SHP77 (cell line): Measurements from ENCODE around the gene IRF3.
"Not testable (repeated sequence)": the region's sequence is repeated elsewhere in the genome, so short reads cannot be mapped to it uniquely, and the experiment has no call there.

ENCODE experiments used
- DNase-seq, 2 experiments: peaks; one replicate each; lab custom pipeline; 2025; lab: John Stamatoyannopoulos, UW

The IRF3 gene

DNA sequence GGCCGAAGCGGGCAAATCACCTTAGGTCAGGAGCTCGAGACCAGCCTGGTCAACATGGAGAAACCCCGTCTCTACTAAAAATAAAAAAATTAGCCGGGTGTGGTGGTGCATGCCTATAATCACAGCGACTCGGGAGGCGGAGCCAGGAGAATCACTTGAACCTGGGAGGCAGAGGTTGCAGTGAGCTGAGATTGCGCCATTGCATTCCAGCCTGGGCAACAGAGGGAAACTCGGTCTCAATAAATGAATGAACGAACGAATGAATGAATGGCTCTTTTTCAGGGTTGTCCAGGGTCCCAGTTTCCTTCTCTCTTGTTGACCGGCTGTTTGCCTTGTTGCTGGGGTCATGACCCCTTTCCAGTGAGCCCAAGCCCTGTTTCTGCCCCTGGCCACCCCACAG lies 47.8 kb downstream of the IRF3 start:
- not testable (repeated sequence) for DNase-seq

DNA sequence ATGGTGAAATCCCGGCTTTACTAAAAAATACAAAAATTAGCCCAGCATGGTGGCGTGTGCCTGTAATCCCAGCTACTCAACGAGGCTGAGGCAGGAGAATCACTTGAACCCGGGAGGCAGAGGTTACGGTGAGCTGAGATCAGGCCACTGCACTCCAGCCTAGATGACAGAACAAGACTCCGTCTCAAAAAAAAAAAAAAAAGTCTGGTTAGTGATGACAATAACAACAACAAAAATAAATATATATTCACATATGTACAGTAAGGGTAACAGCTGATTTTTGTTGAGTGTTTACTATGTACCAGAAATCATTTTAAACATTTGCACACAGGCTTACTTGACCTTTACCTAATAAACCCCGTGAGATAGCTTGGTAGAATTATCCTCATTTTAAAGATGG lies 48.7 kb downstream of the IRF3 start:
- no peak for DNase-seq

DNA sequence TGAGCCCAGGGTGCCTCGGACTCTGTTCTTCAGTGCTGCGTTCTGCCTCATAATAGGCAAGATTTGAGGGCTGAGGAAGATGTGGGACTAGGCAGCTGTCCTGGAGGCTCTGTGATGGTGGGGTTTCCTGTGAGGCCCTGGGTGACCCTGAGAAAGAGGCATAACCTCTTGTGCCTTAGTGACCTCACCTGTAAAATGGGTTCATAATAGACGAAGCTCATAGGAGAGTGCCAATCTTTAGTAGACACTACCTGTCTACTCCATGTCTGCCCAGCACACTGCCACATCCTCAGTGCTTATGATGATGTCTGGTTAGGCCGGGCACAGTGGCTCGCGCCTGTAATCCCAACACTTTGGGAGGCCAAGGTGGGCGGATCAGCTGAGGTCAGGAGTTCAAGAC lies 49.1 kb downstream of the IRF3 start:
- DNase-seq = no peak

DNA sequence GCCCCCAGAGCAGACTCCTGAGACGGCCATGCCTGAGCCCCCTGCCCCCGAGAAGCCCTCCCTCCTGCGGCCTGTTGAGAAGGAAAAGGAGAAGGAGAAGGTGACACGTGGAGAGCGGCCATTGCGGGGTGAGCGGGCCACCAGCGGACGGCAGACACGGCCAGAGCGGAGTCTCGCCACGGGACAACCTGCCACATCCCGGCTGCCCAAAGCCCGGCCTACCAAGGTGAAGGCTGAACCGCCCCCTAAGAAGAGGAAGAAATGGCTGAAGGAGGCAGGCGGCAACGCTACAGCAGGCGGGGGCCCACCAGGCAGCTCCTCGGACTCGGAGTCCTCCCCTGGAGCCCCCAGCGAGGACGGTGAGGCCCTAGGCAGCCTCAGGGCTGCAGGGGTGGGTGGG lies 49.8 kb downstream of the IRF3 start:
- DNase-seq = no peak

DNA sequence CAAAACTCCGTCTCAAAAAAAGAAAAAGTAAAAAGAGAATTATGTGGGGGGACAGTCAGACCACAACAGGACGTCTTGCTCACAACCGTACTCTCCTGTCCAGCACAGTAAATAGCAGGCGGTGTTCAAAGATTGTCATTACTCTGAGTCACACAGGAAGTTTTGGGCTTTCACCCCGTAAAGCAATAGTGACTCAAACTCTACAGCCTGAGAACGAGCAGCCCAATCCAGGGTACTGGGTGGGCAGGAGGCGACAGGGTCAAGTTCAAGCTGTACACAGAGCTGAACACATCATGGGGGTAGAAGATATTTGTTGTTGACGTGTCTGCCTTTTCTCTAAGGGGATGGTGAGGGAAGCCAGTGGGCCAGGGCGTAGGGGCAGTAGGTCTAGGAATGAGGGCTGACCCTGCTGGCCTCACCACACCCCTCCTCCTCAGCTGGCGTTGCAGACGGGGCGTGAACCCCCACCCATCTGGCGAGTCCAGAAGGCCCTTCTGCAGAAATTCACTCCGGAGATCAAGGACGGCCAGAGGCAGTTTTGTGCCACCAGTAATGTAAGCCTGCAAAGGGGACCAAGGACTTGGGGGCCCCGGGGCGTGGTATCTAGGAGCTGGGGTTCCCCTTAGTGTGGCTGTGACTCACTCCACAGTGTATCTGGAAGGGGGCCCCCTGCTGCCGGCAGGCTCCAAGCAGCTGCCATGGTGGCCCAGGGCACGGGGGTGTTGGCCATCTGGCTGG lies 51.4 kb downstream of the IRF3 start:
- DNase-seq = no peak

DNA sequence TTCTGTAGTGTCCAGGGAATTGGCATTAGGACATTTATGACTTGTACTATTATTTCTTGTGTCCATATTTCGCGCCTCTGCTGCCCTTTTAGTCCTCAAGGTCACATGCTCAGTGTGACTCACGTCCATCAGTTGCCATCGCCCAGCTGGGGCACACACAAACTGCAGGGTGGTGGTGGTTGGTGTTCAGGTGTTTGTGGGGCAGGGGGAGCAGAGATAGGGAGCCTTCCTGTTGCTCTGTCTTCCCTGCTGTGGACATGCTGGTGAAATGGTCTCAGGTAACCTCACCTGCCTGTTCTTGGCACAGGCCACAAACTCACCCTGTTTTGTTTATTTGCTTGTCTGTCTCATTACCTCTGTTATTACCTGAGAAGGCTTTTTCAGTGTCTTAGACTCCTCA lies 52.3 kb downstream of the IRF3 start:
- no peak for DNase-seq
